H1 (cell line): ENCODE data around the gene ASPHD2. TPM values are rescaled to one million over a fixed set of nuclear protein-coding genes. Genes with fewer than 3 reads are reported as not detected.

ENCODE experiments used
- SRF ChIP-seq: IDR thresholded peaks from 2 replicates; pipeline ENCODE4 v1.6.1; 2011; ENCODE audit warnings: mild to moderate bottlenecking, low read depth, low read length, moderate library complexity
- TAF7 ChIP-seq: optimal IDR thresholded peaks from 2 replicates; pipeline ENCODE3; 2011; ENCODE audit warnings: low read depth, mild to moderate bottlenecking, inconsistent platforms, low read length, moderate library complexity, borderline replicate concordance
- USF2 ChIP-seq: IDR thresholded peaks from 2 replicates; pipeline ENCODE4 v1.6.1; 2011; ENCODE audit warnings: low read length, improper control_type of control experiment
- YY1 ChIP-seq: IDR thresholded peaks from 2 replicates; pipeline ENCODE4 v1.6.1; 2011; ENCODE audit warnings: low read depth, mild to moderate bottlenecking, low read length
- polyA plus RNA-seq, 7 experiments: library from polyadenylated mRNA; depleted of rRNA in 3 of 7; stranded (reverse) in 5 of 7; unstranded in 2 of 7; fragments of >200 nt in 5 of 7; fragments of 200-250 nt in 2 of 7; gene quantifications; 1 replicate in 5 of 7; 2 replicates in 1 of 7; 4 replicates in 1 of 7; pipeline versions ENCODE4 v1.2.1 to v1.2.3, GENCODE V29; 2011 to 2013; ENCODE audit warnings: missing spikeins in 2 of 7, mixed read lengths in 2 of 7
- total RNA-seq: library from RNA; stranded (reverse); fragmentation: NEBNext Ultra II Directional; extraction: Animal tissue kit (Norgen Biotek cat#: 25700); gene quantifications from 2 replicates; pipeline ENCODE4 v1.2.1, GENCODE V29; 2021

Gene ASPHD2
- total and polyA plus RNA-seq, 2 of the 8 experiments (the other 6 are each of a cell fraction or from before 2014, with no cell fraction given): 7.2 to 11.0 TPM

GRCh38 chr22:26482161-26482560 is 53.1 kb downstream of the ASPHD2 start (continued):
- TF ChIP-seq USF2: no peak
- TF ChIP-seq SRF: no peak
- no peak for TF ChIP-seq YY1
- TF ChIP-seq TAF7: no peak
- TF ChIP-seq, all 59 proteins: peak for 0
